Caco-2 (cell line): ENCODE results near the gene ETV3L. TPM values are rescaled to one million over a fixed set of nuclear protein-coding genes. Genes with fewer than 3 reads are reported as not detected.
A peak's percentile ranks its signal among the peaks of the same experiment; 100 is the strongest.

Experiments used
- BruUV-seq: library from RNA; stranded (reverse); fragments of 400-500 nt; replicated peaks from 2 replicates; lab custom pipeline; 2021; lab: Mats Ljungman, UMichigan
- CTCF ChIA-PET: fragments of 300-600 bp; sonication (Branson Sonifier 250); formaldehyde crosslinking; loops from one replicate; lab custom pipeline; 2022; ENCODE audit warnings: antibody characterized with exemption; lab: Charles Lee
- POLR2A ChIA-PET: fragments of 300-600 bp; sonication (Branson Sonifier 250); formaldehyde crosslinking; loops from one replicate; lab custom pipeline; 2022; ENCODE audit warnings: antibody characterized with exemption; lab: Charles Lee
- DNase-seq, 2 experiments: peaks; one replicate each; pipeline versions ENCODE4 v3.0.0 to v3.0.0-alpha.2; 2020 to 2022
- H3K27me3 ChIP-seq: replicated peaks from 2 replicates; pipeline ENCODE4 v1.6.0; 2011; ENCODE audit warnings: low read length; ENCODE audit not compliant: control insufficient read depth, insufficient read depth
- H3K36me3 ChIP-seq: 2 replicates; pipeline ENCODE4 v1.5.1; 2011; ENCODE audit warnings: low read length; ENCODE audit not compliant: control insufficient read depth, insufficient read depth
- H3K4me1 ChIP-seq: fragments of 250-450 bp; sonication (Bioruptor Pico); 2 replicates; pipeline ENCODE4 v1.5.1; 2020; ENCODE audit warnings: mild to moderate bottlenecking
- H3K4me3 ChIP-seq: 2 replicates; pipeline ENCODE4 v1.5.1; 2011; ENCODE audit warnings: low read depth, mild to moderate bottlenecking, control low read depth, low read length
- H3K9me3 ChIP-seq: fragments of 250-450 bp; sonication (Bioruptor Pico); 2 replicates; pipeline ENCODE4 v1.5.1; 2020; ENCODE audit warnings: mild to moderate bottlenecking, moderate library complexity
- H3K27ac Mint-ChIP-seq: one replicate; pipeline ENCODE4 v1.8.0; 2022; ENCODE audit warnings: mixed read lengths; ENCODE audit not compliant: unreplicated experiment
- H3K27me3 Mint-ChIP-seq: one replicate; pipeline ENCODE4 v1.8.0; 2022; ENCODE audit warnings: mixed read lengths; ENCODE audit not compliant: insufficient read depth, unreplicated experiment
- H3K36me3 Mint-ChIP-seq: one replicate; pipeline ENCODE4 v1.8.0; 2022; ENCODE audit warnings: mild to moderate bottlenecking, mixed read lengths; ENCODE audit not compliant: insufficient read depth, unreplicated experiment
- H3K4me1 Mint-ChIP-seq: one replicate; pipeline ENCODE4 v1.8.0; 2022; ENCODE audit warnings: low read depth, mixed read lengths; ENCODE audit not compliant: unreplicated experiment
- H3K4me3 Mint-ChIP-seq: one replicate; pipeline ENCODE4 v1.8.0; 2022; ENCODE audit warnings: mild to moderate bottlenecking, moderate library complexity, mixed read lengths; ENCODE audit not compliant: unreplicated experiment
- H3K9me3 Mint-ChIP-seq: one replicate; pipeline ENCODE4 v1.8.0; 2022; ENCODE audit warnings: mixed read lengths; ENCODE audit not compliant: unreplicated experiment
- intact Hi-C: fragments of 100-400 bp; cut with micrococcal nuclease; formaldehyde crosslinking; loops from one replicate; pipeline ENCODE4 v1.10.0; 2022; ENCODE audit not compliant: unreplicated experiment
- total RNA-seq: library from RNA; stranded (reverse); gene quantifications from 2 replicates; pipeline ENCODE4 v1.2.3, GENCODE V29; 2022
- TF ChIP-seq, protein P1 (sequence below), 2 experiments: fragments of 200-600 bp in 1 of 2; IDR thresholded peaks; 1 replicate in 1 of 2; 2 replicates in 1 of 2; pipeline versions ENCODE4 v1.5.1 to v1.8.0; 2011 to 2022; ENCODE audit warnings: antibody characterized with exemption in 1 of 2, control low read depth in 1 of 2, inconsistent platforms in 1 of 2, low read depth in 1 of 2, low read length in 1 of 2, mild to moderate bottlenecking in 1 of 2, moderate library complexity in 1 of 2; ENCODE audit not compliant: insufficient read depth in 1 of 2, severe bottlenecking in 1 of 2, unreplicated experiment in 1 of 2

The ETV3L gene
- total RNA-seq, 1 experiment from 2014 or later, result not detected

GRCh38 chr1:157132616-157133167, 33.1 kb upstream of the ETV3L start:
- no peaks in the 10 kb centered on the region for H3K27me3 Mint-ChIP-seq
- H3K4me3 ChIP-seq, result no peak overlapping the region
- H3K4me3 Mint-ChIP-seq, result no peak overlapping the region
- DNase-seq, result peak in 1 of 2 experiments; percentile 42
- peaks cover 43% of the 10 kb centered on the region for H3K4me1 Mint-ChIP-seq
- peaks cover 2% of the 10 kb centered on the region for H3K36me3 ChIP-seq
- TF ChIP-seq, protein P1, sequence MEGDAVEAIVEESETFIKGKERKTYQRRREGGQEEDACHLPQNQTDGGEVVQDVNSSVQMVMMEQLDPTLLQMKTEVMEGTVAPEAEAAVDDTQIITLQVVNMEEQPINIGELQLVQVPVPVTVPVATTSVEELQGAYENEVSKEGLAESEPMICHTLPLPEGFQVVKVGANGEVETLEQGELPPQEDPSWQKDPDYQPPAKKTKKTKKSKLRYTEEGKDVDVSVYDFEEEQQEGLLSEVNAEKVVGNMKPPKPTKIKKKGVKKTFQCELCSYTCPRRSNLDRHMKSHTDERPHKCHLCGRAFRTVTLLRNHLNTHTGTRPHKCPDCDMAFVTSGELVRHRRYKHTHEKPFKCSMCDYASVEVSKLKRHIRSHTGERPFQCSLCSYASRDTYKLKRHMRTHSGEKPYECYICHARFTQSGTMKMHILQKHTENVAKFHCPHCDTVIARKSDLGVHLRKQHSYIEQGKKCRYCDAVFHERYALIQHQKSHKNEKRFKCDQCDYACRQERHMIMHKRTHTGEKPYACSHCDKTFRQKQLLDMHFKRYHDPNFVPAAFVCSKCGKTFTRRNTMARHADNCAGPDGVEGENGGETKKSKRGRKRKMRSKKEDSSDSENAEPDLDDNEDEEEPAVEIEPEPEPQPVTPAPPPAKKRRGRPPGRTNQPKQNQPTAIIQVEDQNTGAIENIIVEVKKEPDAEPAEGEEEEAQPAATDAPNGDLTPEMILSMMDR (IDR thresholded peaks at IDR 0.05; ENCODE audit: insufficient read depth in 1 of 2, low read depth in 1 of 2, low read length in 1 of 2, severe bottlenecking in 1 of 2, unreplicated experiment in 1 of 2), result no peak
- H3K9me3 ChIP-seq, result no peaks in the 10 kb centered on the region
- intact Hi-C loops, result no loop called here
- CTCF ChIA-PET, result interaction anchor here (0.7 to 4.9 kb wide), 4 partner anchors 23 to 831 kb away, joined by 5 to 72 read pairs (median 23); no protein-coding TSS in a partner anchor
- no peaks in the 10 kb centered on the region for H3K27me3 ChIP-seq
- H3K4me1 ChIP-seq, result peaks cover 63% of the 10 kb centered on the region
- POLR2A ChIA-PET, result interaction anchor here (0.6 kb wide), 2 partner anchors 22 to 985 kb away, joined by 3 to 11 read pairs; no protein-coding TSS in a partner anchor
- peak overlapping the region; percentile 4 for H3K27ac Mint-ChIP-seq
- no TSS peak for BruUV-seq
- no peaks in the 10 kb centered on the region for H3K9me3 Mint-ChIP-seq
- H3K36me3 Mint-ChIP-seq, result peaks cover 67% of the 10 kb centered on the region

GRCh38 chr1:157132111-157132510, 32.5 kb upstream of the ETV3L start:
- ChIA-PET POLR2A (interaction anchor here (0.6 kb wide), 1 partner anchor 23 kb away, joined by 3 read pairs; no protein-coding TSS in a partner anchor), CTCF (interaction anchor here (1.6 to 4.9 kb wide), 2 partner anchors 24 to 41 kb away, joined by 5 to 41 read pairs; no protein-coding TSS in a partner anchor)
- DNase-seq, result no peak
- H3K27ac Mint-ChIP-seq, result peak overlapping the region; percentile 4
- no TSS peak for BruUV-seq
- Histone ChIP-seq H3K27me3 (no peaks in the 10 kb centered on the region), H3K9me3 (no peaks in the 10 kb centered on the region), H3K4me3 (no peak overlapping the region), H3K36me3 (peaks cover 2% of the 10 kb centered on the region), H3K4me1 (peaks cover 63% of the 10 kb centered on the region)
- no peaks in the 10 kb centered on the region for H3K27me3 Mint-ChIP-seq
- peaks cover 64% of the 10 kb centered on the region for H3K36me3 Mint-ChIP-seq
- intact Hi-C loops, result no loop called here
- H3K4me1 Mint-ChIP-seq, result peaks cover 43% of the 10 kb centered on the region
- H3K4me3 Mint-ChIP-seq, result no peak overlapping the region
- TF ChIP-seq, protein P1 (IDR thresholded peaks at IDR 0.05; ENCODE audit: insufficient read depth in 1 of 2, low read depth in 1 of 2, low read length in 1 of 2, severe bottlenecking in 1 of 2, unreplicated experiment in 1 of 2), result no peak
- no peaks in the 10 kb centered on the region for H3K9me3 Mint-ChIP-seq

DNA sequence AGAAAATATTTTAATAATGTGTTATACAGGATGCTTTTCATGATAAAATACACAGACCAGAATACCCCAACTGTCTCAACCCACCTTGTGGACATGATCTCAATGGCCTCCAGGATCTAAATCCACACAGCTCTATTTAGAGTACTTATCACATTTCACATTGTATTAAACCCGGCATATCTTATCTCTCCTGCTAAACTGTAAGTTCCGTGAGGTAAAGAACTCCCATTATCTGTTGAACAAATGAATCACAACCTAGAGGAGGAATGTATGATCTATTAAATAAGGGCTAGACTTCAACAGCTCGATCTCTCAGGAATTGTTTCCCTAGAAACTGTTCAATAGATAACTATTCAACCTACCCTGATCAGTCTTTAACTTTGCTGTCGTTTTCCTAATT, 31.7 kb upstream of the ETV3L start:
- Mint-ChIP-seq H3K4me1 (peaks cover 39% of the 10 kb centered on the region), H3K4me3 (no peak overlapping the region), H3K36me3 (peaks cover 65% of the 10 kb centered on the region), H3K27ac (peak overlapping the region; percentile 4), H3K9me3 (no peaks in the 10 kb centered on the region), H3K27me3 (no peaks in the 10 kb centered on the region)
- Histone ChIP-seq H3K4me1 (peaks cover 55% of the 10 kb centered on the region), H3K9me3 (no peaks in the 10 kb centered on the region), H3K27me3 (no peaks in the 10 kb centered on the region), H3K36me3 (peaks cover 2% of the 10 kb centered on the region), H3K4me3 (no peak overlapping the region)
- ChIA-PET CTCF (interaction anchor here (1.2 to 1.6 kb wide), 2 partner anchors 25 to 41 kb away, joined by 3 to 5 read pairs; no protein-coding TSS in a partner anchor), POLR2A (no interaction called here)
- no TSS peak for BruUV-seq
- intact Hi-C loops, result no loop called here
- TF ChIP-seq, protein P1 (IDR thresholded peaks at IDR 0.05; ENCODE audit: insufficient read depth in 1 of 2, low read depth in 1 of 2, low read length in 1 of 2, severe bottlenecking in 1 of 2, unreplicated experiment in 1 of 2), result no peak
- DNase-seq, result no peak
